Activated naive CD8-positive, alpha-beta T cell treated with anti-CD3 and anti-CD28 coated beads, Interleukin-2, amount 50 U/mL, for 16 hours (primary cell): Measurements from ENCODE around the gene OGDH.
"Not testable (repeated sequence)": the region's sequence is repeated elsewhere in the genome, so short reads cannot be mapped to it uniquely, and the experiment has no call there.

Source experiments
- DNase-seq: peaks from one replicate; pipeline ENCODE4 v3.0.0-alpha.2; 2020; ENCODE audit warnings: low read depth, low spot score

The OGDH gene

GRCh38 chr7:44580945-44581878, 25.2 kb upstream of the OGDH start:
- DNase-seq = no peak

DNA sequence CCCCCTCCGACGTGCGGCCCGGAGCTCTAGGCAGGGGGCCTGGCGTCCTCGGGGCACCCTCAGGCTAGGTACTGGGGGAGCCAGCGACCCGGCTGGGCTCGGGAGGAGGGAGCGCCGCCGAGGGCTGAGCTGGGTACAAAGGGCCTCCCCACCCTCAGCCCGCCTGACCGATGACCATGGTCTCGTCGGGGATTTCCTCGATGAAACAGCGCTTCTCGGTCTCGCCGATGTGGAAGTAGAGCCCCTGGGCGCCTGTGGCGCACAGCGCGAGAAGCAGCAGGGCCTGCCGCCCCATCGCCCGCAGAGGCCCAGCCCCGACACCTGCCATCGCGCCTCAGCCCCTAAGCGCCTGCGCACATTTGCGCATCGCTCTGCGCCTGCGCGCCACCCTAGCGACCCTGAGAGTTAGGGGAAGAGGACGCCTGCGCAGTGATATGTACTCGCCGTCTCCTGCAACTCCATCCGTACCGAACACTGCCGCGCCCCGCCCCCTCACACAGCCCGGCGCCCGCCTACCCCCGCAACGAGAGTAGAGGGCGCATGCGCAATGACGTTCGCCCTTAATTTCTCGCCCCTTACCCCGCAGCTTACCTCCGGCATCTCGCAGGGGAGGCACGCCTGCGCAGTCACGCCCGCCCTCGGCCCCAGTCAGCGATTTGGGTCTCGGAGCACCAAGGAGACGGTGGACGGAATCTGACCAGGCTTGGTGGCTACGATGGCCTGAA, 24.4 kb upstream of the OGDH start, which contains the start of gene TMED4:
TSS of gene TMED4 (minus strand) at position 353 of the 725 bp plus-strand sequence. CDS start at position 328, 25 bp downstream.
- peak; percentile 100 for DNase-seq

GRCh38 chr7:44583146-44583865, 23.1 kb upstream of the OGDH start:
- no peak for DNase-seq

GRCh38 chr7:44587843-44588711, 18.4 kb upstream of the OGDH start:
- DNase-seq = peak; percentile 32

GRCh38 chr7:44590910-44591309, 15.5 kb upstream of the OGDH start:
- DNase-seq = no peak

- no peak for DNase-seq
Measured at GRCh38 chr7:44595934-44596635, 10.3 kb upstream of the OGDH start.

DNA sequence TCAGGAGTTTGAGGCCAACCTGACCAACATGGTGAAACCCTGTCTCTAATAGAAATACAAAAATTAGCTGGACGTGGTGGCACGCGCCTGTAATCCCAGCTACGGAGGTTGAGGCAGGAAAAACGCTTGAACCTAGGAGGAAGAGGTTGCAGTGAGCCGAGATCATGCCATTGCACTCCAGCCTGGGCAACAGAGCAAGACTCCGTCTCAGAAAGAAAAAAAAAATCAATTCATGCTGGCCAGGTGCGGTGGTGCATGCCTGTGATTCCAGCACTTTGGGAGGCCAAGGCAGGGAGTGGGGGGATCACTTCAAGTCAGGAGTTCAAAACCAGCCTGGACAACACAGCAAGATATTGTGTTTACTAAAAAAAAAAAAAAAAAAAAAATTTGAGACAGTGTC, 9.2 kb upstream of the OGDH start:
- not testable (repeated sequence) for DNase-seq

GRCh38 chr7:44599222-44599621, 7.2 kb upstream of the OGDH start:
- DNase-seq = no peak

DNA sequence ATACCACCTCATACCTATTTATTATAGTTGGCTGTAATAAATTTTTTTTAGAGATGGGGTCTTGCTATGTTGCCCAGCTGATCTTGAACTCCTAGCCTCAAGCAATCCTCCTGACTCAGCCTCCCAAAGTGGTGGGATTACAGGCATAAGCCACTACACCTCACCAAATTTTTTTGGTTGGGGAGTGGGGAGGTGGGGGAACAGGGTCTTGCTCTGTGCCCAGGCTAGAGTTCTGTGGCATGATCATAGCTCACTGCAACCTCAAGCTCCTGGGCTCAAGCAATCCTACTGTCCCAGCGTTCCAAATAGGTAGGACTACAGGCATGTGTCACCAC, 3.9 kb upstream of the OGDH start:
- DNase-seq = no peak

DNA sequence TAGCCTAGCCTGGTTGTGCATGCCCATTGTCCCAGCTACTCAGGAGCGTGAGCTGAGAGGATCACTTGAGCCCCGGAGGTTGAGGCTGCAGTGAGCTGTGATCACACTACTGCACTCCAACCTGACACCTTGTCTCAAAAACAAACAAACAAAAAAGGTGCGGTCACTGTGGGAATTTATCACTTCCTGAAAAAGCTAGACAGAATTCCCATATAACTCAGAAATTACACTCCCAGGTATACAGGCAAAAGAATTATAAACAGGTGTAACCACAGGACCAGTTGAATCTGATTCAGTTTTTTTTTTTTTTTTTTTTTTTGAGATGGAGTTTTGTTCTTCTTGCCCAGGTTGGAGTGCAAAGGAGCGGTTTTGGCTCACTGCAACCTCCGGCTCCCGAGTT, 3.2 kb upstream of the OGDH start:
- no peak for DNase-seq

GRCh38 chr7:44604941-44605340, 1.5 kb upstream of the OGDH start:
- no peak for DNase-seq

GRCh38 chr7:44607141-44608068, 978 bp downstream of the OGDH start:
- no peak for DNase-seq

DNA sequence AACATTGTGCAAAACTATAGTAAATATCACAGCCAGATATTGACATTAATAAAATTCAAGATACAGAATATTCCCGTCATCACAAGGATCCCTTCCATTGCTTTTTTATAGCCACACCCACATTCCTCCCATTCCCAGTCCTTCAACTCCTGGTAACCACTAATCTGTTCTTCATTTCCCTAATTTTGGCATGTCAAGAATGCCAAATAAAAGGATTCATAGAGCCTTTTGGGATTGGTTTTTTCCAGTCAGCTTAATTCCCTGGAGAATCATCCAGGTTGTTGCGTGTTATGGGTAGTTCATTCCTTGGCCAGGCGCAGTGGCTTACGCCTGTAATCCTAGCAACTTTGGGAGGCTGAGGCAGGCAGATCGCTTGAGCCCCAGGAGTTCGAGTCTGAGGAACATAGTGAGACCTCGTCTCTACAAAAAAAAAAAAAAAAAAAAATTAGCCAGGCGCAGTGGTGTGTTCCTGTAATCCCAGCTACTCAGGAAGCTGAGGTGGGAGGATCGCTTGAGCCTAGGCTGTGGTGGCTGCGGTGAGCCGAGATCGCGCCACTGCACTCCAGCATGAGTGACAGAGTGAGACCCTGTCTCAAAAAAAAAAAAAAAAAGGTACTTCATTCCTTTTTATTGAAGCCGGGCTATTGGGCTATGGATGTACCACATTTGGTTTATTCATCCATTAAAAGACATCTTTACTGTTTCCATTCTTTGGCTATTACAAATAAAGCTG, 2.7 kb downstream of the OGDH start:
- DNase-seq = no peak

DNA sequence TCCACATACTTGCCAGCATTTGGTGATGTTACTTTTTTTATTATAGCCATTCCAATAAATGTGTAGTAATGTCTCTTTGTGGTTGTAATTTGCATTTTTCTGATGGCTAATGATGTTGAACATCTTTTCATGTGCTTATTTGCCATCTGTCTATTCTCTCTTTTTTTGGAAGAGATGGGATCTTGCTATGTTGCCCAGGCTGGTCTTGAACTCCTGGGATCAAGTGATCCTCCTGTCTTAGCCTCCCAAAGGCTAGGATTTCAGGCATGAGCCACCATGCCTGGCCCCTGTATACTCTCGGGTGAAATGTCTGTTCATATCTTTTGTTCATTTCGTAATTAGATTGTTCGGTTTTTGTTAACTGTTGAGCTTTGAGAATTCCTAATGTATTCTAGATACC, 3.4 kb downstream of the OGDH start:
- no peak for DNase-seq

GRCh38 chr7:44615149-44615611, 8.8 kb downstream of the OGDH start:
- DNase-seq = no peak

GRCh38 chr7:44615793-44616192, 9.4 kb downstream of the OGDH start:
- DNase-seq = no peak

- DNase-seq = no peak
Measured at GRCh38 chr7:44616545-44616944, 10.1 kb downstream of the OGDH start.

- DNase-seq = no peak
Measured at GRCh38 chr7:44617225-44617890, 10.9 kb downstream of the OGDH start.
